ENCODE measurements around the gene ACTG1. TPM values are rescaled to one million over a fixed set of nuclear protein-coding genes. Genes with fewer than 3 reads are reported as not detected.
A peak's percentile ranks its signal among the peaks of the same experiment; 100 is the strongest.

The ACTG1 gene
- total RNA-seq (2014; rRNA removed; shearing (Covaris generic)), result 5,595 and 6,819 TPM in 2 replicates

DNA sequence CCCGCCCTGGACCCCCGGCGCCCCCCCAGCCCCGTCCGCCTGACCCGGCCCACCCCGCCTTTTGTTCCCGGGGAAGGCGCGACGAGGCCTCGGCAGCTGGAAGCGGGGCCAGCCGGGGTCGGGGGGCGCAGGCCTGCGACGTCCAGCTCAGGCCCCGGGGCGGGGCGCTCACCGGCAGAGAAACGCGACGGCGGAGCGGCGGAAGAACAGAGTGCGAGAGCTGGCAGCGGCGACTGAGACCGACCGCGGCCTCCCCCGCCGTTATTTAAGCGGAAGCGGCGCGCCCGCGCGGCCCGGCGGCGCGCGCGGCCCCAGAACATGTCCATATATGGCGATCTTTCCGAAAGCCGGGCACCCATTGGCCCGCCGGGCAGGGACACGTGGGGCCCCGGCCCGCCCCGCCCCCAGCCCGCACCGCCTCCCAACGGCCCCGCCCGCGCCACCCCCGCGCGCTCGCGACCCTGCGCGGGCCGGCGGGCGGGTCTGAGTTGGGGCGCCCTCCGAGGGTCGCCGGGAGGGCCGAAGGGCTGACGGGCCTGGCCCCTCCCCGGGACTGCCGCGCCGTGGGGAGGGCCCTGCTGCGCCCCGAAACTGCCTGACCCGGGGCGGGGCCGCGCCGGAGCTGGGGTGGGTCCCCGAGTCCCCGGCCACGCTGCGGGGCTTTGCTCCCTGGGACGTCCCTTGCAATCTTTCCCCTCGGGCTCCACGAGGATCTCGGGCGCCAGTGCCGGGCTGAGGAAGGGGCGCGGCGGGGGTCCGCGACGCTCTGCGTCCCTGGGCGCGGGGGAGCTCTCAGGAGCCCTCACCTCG lies at the start of gene ACTG1:
TSS of gene ACTG1 (minus strand) at position 238 of the 810 bp plus-strand sequence. CDS start 445 bp downstream, outside the sequence.
- in situ Hi-C loops (cut with HindIII; ENCODE audit: low sequenced_read_pairs), result loop anchor here (10.0 kb wide), 1 partner anchor 108 kb away; no protein-coding TSS in a partner anchor
- peak; percentile 92 for DNase-seq (ENCODE audit: low spot score)

DNA sequence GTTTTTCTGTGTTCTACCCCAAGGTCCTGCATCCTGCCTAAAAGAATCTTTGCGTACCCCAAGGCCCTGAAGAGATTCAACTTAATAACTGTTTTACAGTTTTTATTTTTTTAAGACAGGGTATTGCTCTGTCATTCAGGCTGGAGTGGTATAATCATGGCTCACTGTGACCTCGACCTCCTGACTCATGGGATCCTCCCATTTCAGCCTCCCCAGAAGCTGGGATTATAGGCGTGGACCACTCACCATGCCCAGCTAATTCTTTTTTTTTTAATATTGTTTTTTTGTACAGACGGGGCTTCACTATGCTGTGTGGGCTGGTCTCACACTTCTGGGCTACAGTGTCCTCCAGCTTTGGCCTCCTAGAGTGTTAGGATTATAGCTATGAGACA lies 48.9 kb upstream of the ACTG1 start:
- in situ Hi-C loops (cut with HindIII; ENCODE audit: low sequenced_read_pairs), result no loop called here
- DNase-seq (ENCODE audit: low spot score), result no peak

GRCh38 chr17:81558941-81559806 lies 46.6 kb upstream of the ACTG1 start:
- in situ Hi-C loops (cut with HindIII; ENCODE audit: low sequenced_read_pairs), result no loop called here
- DNase-seq (ENCODE audit: low spot score), result no peak

- in situ Hi-C loops (cut with HindIII; ENCODE audit: low sequenced_read_pairs), result no loop called here
- DNase-seq (ENCODE audit: low spot score), result no peak
Observed at GRCh38 chr17:81558115-81558468, 45.5 kb upstream of the ACTG1 start.

DNA sequence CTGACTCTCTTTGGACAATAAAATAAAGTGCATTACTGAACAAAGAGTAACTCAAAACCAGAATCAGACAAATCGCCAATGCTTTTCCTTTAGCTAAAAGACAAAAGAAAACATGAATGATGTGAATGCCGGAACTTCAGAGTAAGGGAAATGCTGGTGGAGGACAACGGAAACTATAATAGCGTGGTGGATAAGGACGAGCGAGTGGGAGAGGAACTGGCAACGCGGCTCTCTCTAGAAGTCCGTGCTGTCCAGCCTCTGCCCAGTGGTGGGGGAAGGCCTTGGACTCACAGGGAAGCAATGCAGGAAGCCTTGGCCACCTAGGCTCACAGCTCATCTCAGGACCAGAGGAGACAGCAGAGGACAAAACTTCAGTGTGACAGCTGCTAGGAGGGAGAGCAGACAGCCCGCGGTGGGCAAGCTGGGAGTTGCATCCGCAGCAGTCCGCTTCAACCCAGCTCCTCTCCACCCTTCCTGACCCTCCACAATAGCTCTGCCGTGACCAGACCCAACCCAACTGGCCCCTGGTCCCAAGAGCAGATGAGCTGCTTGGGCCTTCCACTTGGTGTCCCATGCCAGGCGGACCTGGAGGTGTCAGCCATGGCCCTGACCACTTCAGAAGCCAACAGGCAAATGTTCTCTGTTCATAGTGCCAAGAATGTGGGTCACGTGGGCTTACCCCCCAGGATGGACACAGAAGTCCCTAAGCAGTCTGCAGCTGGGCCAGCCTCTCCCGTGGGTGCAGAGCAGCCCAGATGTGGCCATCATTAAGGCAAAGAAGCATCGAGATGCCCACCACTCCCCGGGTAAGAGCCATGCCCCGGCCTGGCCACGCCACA lies 44.9 kb upstream of the ACTG1 start:
- DNase-seq (ENCODE audit: low spot score), result no peak
- in situ Hi-C loops (cut with HindIII; ENCODE audit: low sequenced_read_pairs), result no loop called here

DNA sequence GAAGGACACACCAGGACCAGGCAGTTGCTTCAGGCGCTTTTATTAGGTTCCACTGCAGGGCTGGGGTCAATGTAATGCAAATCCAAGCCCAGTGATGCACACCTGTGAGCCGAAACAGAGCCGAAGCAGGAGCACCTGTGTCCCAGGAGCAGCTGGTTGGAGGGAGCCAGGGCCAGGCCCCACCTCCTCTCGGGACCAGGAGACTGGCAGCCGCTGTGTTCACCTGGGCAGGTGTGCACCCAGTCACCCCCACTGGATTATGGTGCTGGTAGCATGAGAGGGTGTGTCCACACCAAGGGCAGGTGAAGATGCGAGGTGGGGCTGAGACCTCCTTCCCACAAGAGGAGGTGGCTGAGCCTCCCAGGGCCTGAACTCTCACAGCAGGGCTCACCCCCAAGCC lies 44.3 kb upstream of the ACTG1 start:
- no peak for DNase-seq (ENCODE audit: low spot score)
- in situ Hi-C loops (cut with HindIII; ENCODE audit: low sequenced_read_pairs), result no loop called here

DNA sequence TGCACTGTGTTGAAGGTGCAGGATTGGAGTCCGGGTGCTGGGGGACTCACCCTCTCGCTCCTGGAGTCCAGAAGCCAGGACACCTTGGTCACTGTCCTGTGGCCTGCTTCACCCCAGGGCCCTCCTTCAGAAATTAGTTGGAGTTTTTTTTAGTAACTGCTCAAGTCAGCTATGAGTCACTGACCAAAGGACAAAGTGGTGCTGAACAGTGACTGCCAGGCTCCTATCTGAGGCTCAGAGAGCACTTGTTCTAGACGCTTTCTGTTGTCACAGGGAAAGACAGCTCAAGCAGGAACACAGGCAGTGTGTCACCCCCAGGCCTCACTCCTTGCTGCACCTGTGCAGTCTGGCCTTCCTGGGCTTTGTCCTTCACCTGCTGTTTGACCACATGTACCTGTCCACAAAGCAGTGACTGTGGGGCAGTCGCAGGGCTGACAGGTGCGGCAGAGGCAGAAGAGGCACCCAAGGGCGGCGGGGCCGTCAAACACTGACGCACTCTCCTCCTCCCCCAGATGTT lies 43.6 kb upstream of the ACTG1 start:
- DNase-seq (ENCODE audit: low spot score), result no peak
- in situ Hi-C loops (cut with HindIII; ENCODE audit: low sequenced_read_pairs), result no loop called here

DNA sequence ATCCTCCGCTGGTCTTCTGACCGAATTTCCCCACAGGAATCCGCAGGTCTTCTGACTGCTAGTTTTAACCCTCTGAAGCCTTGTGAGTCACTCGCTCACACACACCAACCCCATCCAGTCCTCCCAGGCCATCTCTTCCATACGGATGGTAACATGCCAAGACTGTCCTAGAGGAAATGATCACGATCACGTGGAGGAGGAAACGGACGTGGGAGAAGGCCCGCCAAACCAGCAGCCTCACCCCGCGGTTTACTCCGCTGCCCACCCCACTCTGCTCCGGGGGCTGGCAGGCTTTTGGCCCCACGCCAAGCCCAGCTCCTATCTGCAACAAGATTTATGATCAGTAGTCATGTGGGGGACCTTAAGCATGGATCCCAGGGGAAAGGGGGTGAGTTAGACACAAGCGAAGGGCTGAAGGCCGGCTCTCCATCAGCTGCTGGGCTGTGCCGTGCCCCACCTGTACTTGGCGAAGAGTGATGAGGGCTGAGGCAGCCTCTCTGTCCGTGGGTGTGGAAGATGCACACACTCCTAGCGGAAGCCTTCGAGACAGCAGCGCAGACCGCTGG lies 41.1 kb upstream of the ACTG1 start:
- in situ Hi-C loops (cut with HindIII; ENCODE audit: low sequenced_read_pairs), result no loop called here
- peak; percentile 55 for DNase-seq (ENCODE audit: low spot score)

- in situ Hi-C loops (cut with HindIII; ENCODE audit: low sequenced_read_pairs), result no loop called here
- peak; percentile 88 for DNase-seq (ENCODE audit: low spot score)
Observed at GRCh38 chr17:81553018-81553615, 40.5 kb upstream of the ACTG1 start.

- in situ Hi-C loops (cut with HindIII; ENCODE audit: low sequenced_read_pairs), result no loop called here
- DNase-seq (ENCODE audit: low spot score), result peak; percentile 75
Observed at GRCh38 chr17:81552244-81553017, 39.8 kb upstream of the ACTG1 start, which contains the start of gene FAAP100. FAAP100 (minus strand) TSS chr17:81552353; CDS start chr17:81552330, 23 bp downstream.

GRCh38 chr17:81551458-81552243 lies 39.1 kb upstream of the ACTG1 start:
- in situ Hi-C loops (cut with HindIII; ENCODE audit: low sequenced_read_pairs), result no loop called here
- DNase-seq (ENCODE audit: low spot score), result no peak

DNA sequence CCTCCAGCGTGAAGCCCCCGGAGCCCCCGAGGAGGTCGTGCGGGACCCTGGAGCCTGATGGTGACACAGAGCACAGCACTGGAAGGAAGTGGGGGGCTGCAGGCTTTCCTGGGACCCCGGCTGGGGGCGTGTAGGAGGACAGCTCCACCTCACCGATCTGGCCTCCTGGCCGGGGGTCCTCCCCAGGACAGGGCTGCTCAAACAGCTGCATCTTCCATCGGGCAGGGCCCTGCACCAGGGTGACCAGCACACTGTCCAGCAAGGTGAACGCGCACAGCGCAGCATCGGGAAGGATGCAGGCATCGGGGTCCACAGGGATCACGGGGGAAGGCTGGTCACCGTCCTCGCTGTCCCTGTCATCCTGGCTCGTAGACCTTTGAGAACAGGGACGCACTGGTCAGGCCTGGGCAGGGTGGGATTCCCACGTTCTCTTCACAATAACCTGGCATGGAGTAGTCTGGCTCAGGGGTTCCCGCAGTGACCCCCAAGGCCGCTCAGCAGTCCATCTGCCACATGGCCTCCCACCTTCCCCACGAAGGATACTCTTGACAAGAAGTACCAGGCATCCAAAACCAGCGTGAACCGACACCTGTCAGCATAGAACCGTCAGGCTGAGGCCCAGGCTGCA lies 38.3 kb upstream of the ACTG1 start:
- in situ Hi-C loops (cut with HindIII; ENCODE audit: low sequenced_read_pairs), result no loop called here
- no peak for DNase-seq (ENCODE audit: low spot score)

DNA sequence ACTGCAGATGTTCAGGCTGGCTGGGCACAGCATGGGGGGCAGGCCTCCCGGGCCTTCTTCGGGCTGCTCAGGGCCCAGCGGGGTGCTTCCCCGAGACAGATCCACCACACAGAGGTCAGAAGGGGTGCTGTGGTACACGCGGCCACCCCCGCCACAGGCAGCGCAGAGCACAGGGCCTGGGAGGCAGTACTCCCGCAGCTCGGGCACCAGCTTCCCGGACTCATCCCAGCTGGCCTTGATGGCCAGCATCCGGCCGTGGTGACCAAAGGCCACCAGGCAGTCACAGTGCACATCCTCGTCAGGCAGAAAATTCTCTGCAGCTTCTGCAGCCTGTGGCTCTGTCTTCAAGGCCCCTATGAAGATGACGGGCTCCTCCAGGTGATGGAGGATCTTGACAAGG lies 37.7 kb upstream of the ACTG1 start:
- no peak for DNase-seq (ENCODE audit: low spot score)

GRCh38 chr17:81549826-81550225 lies 37.2 kb upstream of the ACTG1 start:
- no peak for DNase-seq (ENCODE audit: low spot score)
- in situ Hi-C loops (cut with HindIII; ENCODE audit: low sequenced_read_pairs), result no loop called here

More for the DNA sequence above, 37.7 kb upstream of the ACTG1 start:
- in situ Hi-C loops (cut with HindIII; ENCODE audit: low sequenced_read_pairs), result no loop called here

DNA sequence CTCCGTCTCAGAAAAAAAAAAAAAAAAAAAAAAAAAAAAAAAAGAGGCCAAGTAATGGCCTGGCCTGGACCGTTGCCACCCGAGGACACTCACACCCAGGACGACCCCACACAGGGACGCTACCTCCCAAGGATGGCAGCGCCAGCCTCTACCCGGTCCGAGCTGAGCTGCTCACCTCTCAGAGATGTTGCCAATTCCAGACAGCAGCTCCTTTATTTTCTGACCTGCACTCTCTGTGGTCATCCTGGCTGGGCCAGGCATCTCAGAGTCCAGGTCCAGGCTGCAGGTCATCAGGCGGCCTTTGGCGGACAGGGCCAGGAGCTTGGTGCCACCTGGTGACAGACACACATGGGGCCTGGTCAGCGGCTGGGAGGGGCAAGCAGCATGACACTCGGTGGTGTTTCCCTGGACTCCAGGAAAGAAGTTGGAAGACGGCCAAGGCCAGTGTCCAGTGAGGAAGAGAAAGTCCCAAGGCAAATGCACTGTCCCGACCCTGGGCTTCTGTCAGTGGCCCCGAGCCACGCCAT lies 36.5 kb upstream of the ACTG1 start:
- peak; percentile 57 for DNase-seq (ENCODE audit: low spot score)
- in situ Hi-C loops (cut with HindIII; ENCODE audit: low sequenced_read_pairs), result no loop called here

- no peak for DNase-seq (ENCODE audit: low spot score)
- in situ Hi-C loops (cut with HindIII; ENCODE audit: low sequenced_read_pairs), result no loop called here
Observed at GRCh38 chr17:81547614-81547982, 35.0 kb upstream of the ACTG1 start.
